ENCODE data around the gene TEC. TPM values are rescaled to one million over a fixed set of nuclear protein-coding genes. Genes with fewer than 3 reads are reported as not detected.

TEC gene
- total and polyA plus RNA-seq, 10 donors: 1.9 to 15.3 (median 7.2) TPM

DNA sequence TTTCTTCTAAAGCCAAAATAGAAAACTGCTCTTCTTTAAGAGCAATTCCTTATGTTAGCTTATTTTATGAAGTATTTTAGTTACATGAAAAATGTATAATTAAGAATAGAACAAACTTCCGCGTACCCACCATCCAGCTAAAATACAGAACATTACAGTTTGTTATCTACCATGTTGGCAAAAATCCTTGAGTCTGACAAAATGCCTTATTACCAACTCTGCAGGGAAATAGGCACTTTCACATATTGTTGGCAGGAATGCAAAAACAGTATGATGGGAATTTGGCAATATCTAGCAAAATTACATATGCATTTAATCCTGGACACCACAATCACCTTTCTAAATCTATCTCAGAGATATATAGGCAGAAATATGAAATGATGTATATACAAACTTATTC is 39.3 kb upstream of the TEC start:
- H3K4me1 ChIP-seq: no peaks in the 10 kb centered on the region
- no peak overlapping the region for H3K27ac ChIP-seq
- no peaks in the 10 kb centered on the region for H3K9me3 ChIP-seq
- no peaks in the 10 kb centered on the region for H3K27me3 ChIP-seq (replicated peaks in 1 of 7)
- TF ChIP-seq, protein P1, sequence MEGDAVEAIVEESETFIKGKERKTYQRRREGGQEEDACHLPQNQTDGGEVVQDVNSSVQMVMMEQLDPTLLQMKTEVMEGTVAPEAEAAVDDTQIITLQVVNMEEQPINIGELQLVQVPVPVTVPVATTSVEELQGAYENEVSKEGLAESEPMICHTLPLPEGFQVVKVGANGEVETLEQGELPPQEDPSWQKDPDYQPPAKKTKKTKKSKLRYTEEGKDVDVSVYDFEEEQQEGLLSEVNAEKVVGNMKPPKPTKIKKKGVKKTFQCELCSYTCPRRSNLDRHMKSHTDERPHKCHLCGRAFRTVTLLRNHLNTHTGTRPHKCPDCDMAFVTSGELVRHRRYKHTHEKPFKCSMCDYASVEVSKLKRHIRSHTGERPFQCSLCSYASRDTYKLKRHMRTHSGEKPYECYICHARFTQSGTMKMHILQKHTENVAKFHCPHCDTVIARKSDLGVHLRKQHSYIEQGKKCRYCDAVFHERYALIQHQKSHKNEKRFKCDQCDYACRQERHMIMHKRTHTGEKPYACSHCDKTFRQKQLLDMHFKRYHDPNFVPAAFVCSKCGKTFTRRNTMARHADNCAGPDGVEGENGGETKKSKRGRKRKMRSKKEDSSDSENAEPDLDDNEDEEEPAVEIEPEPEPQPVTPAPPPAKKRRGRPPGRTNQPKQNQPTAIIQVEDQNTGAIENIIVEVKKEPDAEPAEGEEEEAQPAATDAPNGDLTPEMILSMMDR (IDR thresholded peaks at IDR 0.05 in 8 of 11, conservative IDR thresholded peaks at IDR 0.05 in 3 of 11): no peak
- TF ChIP-seq POLR2AphosphoS5 (IDR thresholded peaks at IDR 0.05): no peak
- TF ChIP-seq POLR2A (IDR thresholded peaks at IDR 0.05): no peak
- H3K36me3 ChIP-seq: no peaks in the 10 kb centered on the region
- intact Hi-C loops (cut with DNase I; ENCODE audit: low total_unique reads): no loop called here
- WGBS, 5 donors: 92 to 100% (median 96%) methylated on average over 2 of the region's 2 CpGs
- no peak for DNase-seq
- H3K4me3 ChIP-seq: no peak overlapping the region

DNA sequence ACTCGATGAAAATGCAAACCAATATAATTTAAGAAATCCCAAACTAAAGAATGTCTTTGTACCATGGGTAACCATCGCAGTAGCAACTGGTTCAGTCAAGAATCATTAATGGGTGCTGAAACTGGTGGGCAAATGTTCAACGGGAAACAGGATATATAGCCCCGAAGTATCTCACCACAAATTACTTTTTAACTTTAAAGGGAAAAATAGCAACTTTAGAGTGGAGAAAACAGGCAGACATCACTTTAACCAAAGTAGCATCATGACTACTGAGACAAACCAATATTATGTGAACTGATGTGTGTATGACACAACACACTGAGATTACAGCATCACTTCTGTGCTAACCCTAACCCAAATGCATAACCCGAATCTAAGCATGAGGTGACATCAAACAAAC is 37.9 kb upstream of the TEC start:
- Histone ChIP-seq H3K27me3 (replicated peaks in 1 of 7) (no peaks in the 10 kb centered on the region), H3K9me3 (no peaks in the 10 kb centered on the region), H3K27ac (no peak overlapping the region), H3K4me3 (no peak overlapping the region), H3K4me1 (no peaks in the 10 kb centered on the region), H3K36me3 (no peaks in the 10 kb centered on the region)
- intact Hi-C loops (cut with DNase I; ENCODE audit: low total_unique reads): no loop called here
- TF ChIP-seq, protein P1 (IDR thresholded peaks at IDR 0.05 in 8 of 11, conservative IDR thresholded peaks at IDR 0.05 in 3 of 11): no peak
- no peak for TF ChIP-seq POLR2A (IDR thresholded peaks at IDR 0.05)
- TF ChIP-seq POLR2AphosphoS5 (IDR thresholded peaks at IDR 0.05): no peak
- 82 to 93% (median 85%) methylated on average over 5 of the region's 5 CpGs for WGBS, 5 donors
- no peak for DNase-seq

DNA sequence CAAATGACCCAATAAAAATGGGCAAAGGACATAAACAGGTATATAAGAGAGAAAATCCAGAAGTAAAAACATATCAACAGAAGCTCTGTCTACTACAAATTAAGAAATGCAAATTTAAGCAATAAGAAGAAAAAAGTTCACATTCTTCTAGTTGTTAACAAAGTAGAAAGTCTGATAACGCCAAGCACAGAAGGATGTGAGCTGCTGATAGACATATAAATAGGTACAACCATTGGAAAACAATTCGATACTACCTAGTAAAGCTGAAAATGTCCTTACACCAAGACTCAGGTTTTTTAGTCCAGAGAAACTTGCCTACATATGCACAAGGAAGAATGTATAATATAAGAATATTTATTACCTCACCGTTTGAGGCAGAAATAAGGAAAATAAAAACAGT is 35.9 kb upstream of the TEC start:
- H3K27ac ChIP-seq: no peak overlapping the region
- no peak for DNase-seq
- H3K36me3 ChIP-seq: no peaks in the 10 kb centered on the region
- H3K4me3 ChIP-seq: no peak overlapping the region
- H3K4me1 ChIP-seq: no peaks in the 10 kb centered on the region
- no peaks in the 10 kb centered on the region for H3K27me3 ChIP-seq (replicated peaks in 1 of 7)
- TF ChIP-seq, protein P1 (IDR thresholded peaks at IDR 0.05 in 8 of 11, conservative IDR thresholded peaks at IDR 0.05 in 3 of 11): no peak
- no peak for TF ChIP-seq POLR2AphosphoS5 (IDR thresholded peaks at IDR 0.05)
- no peak for TF ChIP-seq POLR2A (IDR thresholded peaks at IDR 0.05)
- H3K9me3 ChIP-seq: no peaks in the 10 kb centered on the region
- intact Hi-C loops (cut with DNase I; ENCODE audit: low total_unique reads): no loop called here
- 81 to 86% (median 86%) methylated on average over 3 of the region's 3 CpGs for WGBS, 5 donors

DNA sequence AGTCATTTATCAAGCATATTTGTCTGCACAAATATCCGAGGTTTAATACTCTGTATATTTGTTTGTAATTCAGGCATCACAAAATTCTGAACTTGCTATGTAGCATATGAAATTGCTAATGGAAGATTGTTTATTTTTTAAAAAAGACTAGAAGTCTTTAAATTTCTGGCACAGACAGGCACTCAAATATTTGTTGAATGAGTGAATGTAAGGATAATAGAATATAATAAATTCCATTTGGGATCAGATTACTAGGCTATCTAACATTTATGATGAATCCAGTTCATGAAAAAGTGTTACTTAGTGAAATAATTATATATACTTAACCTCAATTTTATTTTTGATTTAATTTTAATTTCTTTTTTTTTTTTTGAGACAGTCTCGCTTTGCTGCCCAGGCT is 30.4 kb upstream of the TEC start:
- no peak overlapping the region for H3K27ac ChIP-seq
- no peaks in the 10 kb centered on the region for H3K4me1 ChIP-seq
- intact Hi-C loops (cut with DNase I; ENCODE audit: low total_unique reads): no loop called here
- H3K4me3 ChIP-seq: no peak overlapping the region
- no peak for DNase-seq
- no peaks in the 10 kb centered on the region for H3K9me3 ChIP-seq
- no peaks in the 10 kb centered on the region for H3K27me3 ChIP-seq (replicated peaks in 1 of 7)
- no peak for TF ChIP-seq POLR2AphosphoS5 (IDR thresholded peaks at IDR 0.05)
- TF ChIP-seq, protein P1 (IDR thresholded peaks at IDR 0.05 in 8 of 11, conservative IDR thresholded peaks at IDR 0.05 in 3 of 11): no peak
- no peak for TF ChIP-seq POLR2A (IDR thresholded peaks at IDR 0.05)
- no peaks in the 10 kb centered on the region for H3K36me3 ChIP-seq
- WGBS, 5 donors: 85 to 92% (median 90%) methylated on average over 2 of the region's 2 CpGs

Measured in spleen (tissue), 11 donors.